Lower lobe of right lung (tissue), 2 donors: ENCODE measurements around the gene CPLX3. TPM values are rescaled to one million over a fixed set of nuclear protein-coding genes. Genes with fewer than 3 reads are reported as not detected.

Experiments
- ATAC-seq, 2 donors: fragments of 200-7000 bp; cut with Tn5 transposase; one replicate each; pipeline ENCODE4 v1.9.1; 2020 to 2022; ENCODE audit warnings: mild to moderate bottlenecking in 2 of 2, moderate library complexity in 2 of 2
- DNase-seq: peaks from one replicate; pipeline ENCODE4 v3.0.0-alpha.2; 2020
- H3K27ac ChIP-seq: fragments of 200-600 bp; one replicate; pipeline ENCODE4 v1.8.0; 2022
- H3K27me3 ChIP-seq: fragments of 200-600 bp; one replicate; pipeline ENCODE4 v1.8.0; 2022; ENCODE audit warnings: low read depth
- H3K36me3 ChIP-seq: fragments of 200-600 bp; one replicate; pipeline ENCODE4 v1.8.0; 2022; ENCODE audit warnings: mild to moderate bottlenecking
- H3K4me1 ChIP-seq: fragments of 200-600 bp; one replicate; pipeline ENCODE4 v1.8.0; 2022
- H3K4me3 ChIP-seq: fragments of 200-600 bp; one replicate; pipeline ENCODE4 v1.8.0; 2022; ENCODE audit warnings: mild to moderate bottlenecking
- H3K9me3 ChIP-seq: fragments of 200-600 bp; one replicate; pipeline ENCODE4 v1.8.0; 2022
- CTCF ChIP-seq: fragments of 200-600 bp; IDR thresholded peaks from one replicate; pipeline ENCODE4 v1.8.0; 2022; ENCODE audit warnings: antibody characterized with exemption, mild to moderate bottlenecking
- intact Hi-C: fragments of 100-400 bp; cut with DNase I; formaldehyde crosslinking; loops from one replicate; pipeline ENCODE4 v1.11.0; 2022
- total RNA-seq: library from RNA; stranded (reverse); fragmentation: NEBNext Ultra II Directional; extraction: Animal tissue kit (Norgen Biotek cat#: 25700); gene quantifications from one replicate; pipeline ENCODE4 v1.2.1, GENCODE V29; 2021
- donor health status: DM: no; HTN: yes; CAD: no; lungs with severe emphysema.

Gene CPLX3
- total RNA-seq, 1 donor from 2014 or later: not detected

GRCh38 chr15:74855857-74856256 lies 29.4 kb downstream of the CPLX3 start:
- no peak overlapping the region for H3K27ac ChIP-seq
- ATAC-seq (no peak), DNase-seq (no peak)
- peaks cover 56% of the 10 kb centered on the region for H3K36me3 ChIP-seq
- no peaks in the 10 kb centered on the region for H3K27me3 ChIP-seq
- TF ChIP-seq CTCF: no peak
- peaks cover 39% of the 10 kb centered on the region for H3K4me1 ChIP-seq
- H3K4me3 ChIP-seq: no peak overlapping the region
- intact Hi-C loops: no loop called here
- H3K9me3 ChIP-seq: no peaks in the 10 kb centered on the region

GRCh38 chr15:74856537-74856936 lies 30.1 kb downstream of the CPLX3 start:
- Histone ChIP-seq H3K4me3 (no peak overlapping the region), H3K27ac (no peak overlapping the region), H3K27me3 (no peaks in the 10 kb centered on the region), H3K36me3 (peaks cover 55% of the 10 kb centered on the region), H3K4me1 (peaks cover 39% of the 10 kb centered on the region), H3K9me3 (no peaks in the 10 kb centered on the region)
- no peak for TF ChIP-seq CTCF
- intact Hi-C loops: no loop called here
- no peak for ATAC-seq
- DNase-seq: no peak

- ATAC-seq: peak; percentile 34 to 40
- no peaks in the 10 kb centered on the region for H3K27me3 ChIP-seq
- no peak for TF ChIP-seq CTCF
- H3K4me1 ChIP-seq: peaks cover 39% of the 10 kb centered on the region
- no peak for DNase-seq
- H3K36me3 ChIP-seq: peaks cover 49% of the 10 kb centered on the region
- H3K27ac ChIP-seq: no peak overlapping the region
- intact Hi-C loops: no loop called here
- no peak overlapping the region for H3K4me3 ChIP-seq
- H3K9me3 ChIP-seq: no peaks in the 10 kb centered on the region
Observed at GRCh38 chr15:74857082-74857655, 30.7 kb downstream of the CPLX3 start.

- Histone ChIP-seq H3K4me3 (no peak overlapping the region), H3K9me3 (no peaks in the 10 kb centered on the region), H3K27ac (no peak overlapping the region), H3K27me3 (no peaks in the 10 kb centered on the region), H3K36me3 (peaks cover 42% of the 10 kb centered on the region), H3K4me1 (peaks cover 39% of the 10 kb centered on the region)
- intact Hi-C loops: no loop called here
- no peak for TF ChIP-seq CTCF
- ATAC-seq (no peak), DNase-seq (no peak)
Observed at GRCh38 chr15:74857671-74858368, 31.4 kb downstream of the CPLX3 start.

GRCh38 chr15:74858369-74858740 lies 31.9 kb downstream of the CPLX3 start:
- DNase-seq (no peak), ATAC-seq (no peak)
- Histone ChIP-seq H3K36me3 (peaks cover 37% of the 10 kb centered on the region), H3K4me3 (no peak overlapping the region), H3K4me1 (peaks cover 44% of the 10 kb centered on the region), H3K27ac (no peak overlapping the region), H3K9me3 (no peaks in the 10 kb centered on the region), H3K27me3 (no peaks in the 10 kb centered on the region)
- intact Hi-C loops: no loop called here
- no peak for TF ChIP-seq CTCF
